ENCODE data around the gene NMUR1.

NMUR1 gene

GRCh38 chr2:231512222-231512621 is 18.0 kb downstream of the NMUR1 start:
- no peak for TF ChIP-seq CTCF (IDR thresholded peaks at IDR 0.05; ENCODE audit: low read depth, low read length, missing control alignments)
- no peak for DNase-seq (ENCODE audit: extremely low read depth, low read depth)

GRCh38 chr2:231503766-231504165 is 26.5 kb downstream of the NMUR1 start:
- DNase-seq (ENCODE audit: extremely low read depth, low read depth) = no peak
- no peak for TF ChIP-seq CTCF (IDR thresholded peaks at IDR 0.05; ENCODE audit: low read depth, low read length, missing control alignments)
- no peak overlapping the region for H3K4me3 ChIP-seq (replicated peaks; ENCODE audit: low read depth, low read length)

More at GRCh38 chr2:231512222-231512621, 18.0 kb downstream of the NMUR1 start:
- no peak overlapping the region for H3K4me3 ChIP-seq (replicated peaks; ENCODE audit: low read depth, low read length)

GRCh38 chr2:231502596-231502995 is 27.6 kb downstream of the NMUR1 start:
- no peak overlapping the region for H3K4me3 ChIP-seq (replicated peaks; ENCODE audit: low read depth, low read length)
- no peak for TF ChIP-seq CTCF (IDR thresholded peaks at IDR 0.05; ENCODE audit: low read depth, low read length, missing control alignments)
- DNase-seq (ENCODE audit: extremely low read depth, low read depth) = no peak

GRCh38 chr2:231497651-231498050 is 32.6 kb downstream of the NMUR1 start:
- TF ChIP-seq CTCF (IDR thresholded peaks at IDR 0.05; ENCODE audit: low read depth, low read length, missing control alignments) = no peak
- H3K4me3 ChIP-seq (replicated peaks; ENCODE audit: low read depth, low read length) = no peak overlapping the region
- DNase-seq (ENCODE audit: extremely low read depth, low read depth) = no peak

- no peak overlapping the region for H3K4me3 ChIP-seq (replicated peaks; ENCODE audit: low read depth, low read length)
- no peak for TF ChIP-seq CTCF (IDR thresholded peaks at IDR 0.05; ENCODE audit: low read depth, low read length, missing control alignments)
- DNase-seq (ENCODE audit: extremely low read depth, low read depth) = no peak
Observed at GRCh38 chr2:231494669-231495068, 35.6 kb downstream of the NMUR1 start.

- TF ChIP-seq CTCF (IDR thresholded peaks at IDR 0.05; ENCODE audit: low read depth, low read length, missing control alignments) = no peak
- H3K4me3 ChIP-seq (replicated peaks; ENCODE audit: low read depth, low read length) = no peak overlapping the region
- DNase-seq (ENCODE audit: extremely low read depth, low read depth) = no peak
Observed at GRCh38 chr2:231490801-231491200, 39.4 kb downstream of the NMUR1 start.

GRCh38 chr2:231489990-231490389 is 40.3 kb downstream of the NMUR1 start:
- DNase-seq (ENCODE audit: extremely low read depth, low read depth) = no peak
- peak; percentile 38 for TF ChIP-seq CTCF (IDR thresholded peaks at IDR 0.05; ENCODE audit: low read depth, low read length, missing control alignments)
- H3K4me3 ChIP-seq (replicated peaks; ENCODE audit: low read depth, low read length) = no peak overlapping the region
